Ramos (cell line): ENCODE results near the gene ZSWIM6.
"Not testable (repeated sequence)": the region's sequence is repeated elsewhere in the genome, so short reads cannot be mapped to it uniquely, and the experiment has no call there.

Experiments
- in situ Hi-C: fragments of 300-500 bp; cut with MboI; formaldehyde crosslinking; loops from one replicate; pipeline ENCODE4 v1.14.3; 2022; ENCODE audit warnings: low sequenced_read_pairs; ENCODE audit not compliant: unreplicated experiment

The ZSWIM6 gene

GRCh38 chr5:61402970-61403900 is 71.2 kb downstream of the ZSWIM6 start:
- in situ Hi-C loops = no loop called here

- in situ Hi-C loops = no loop called here
Measured at GRCh38 chr5:61405511-61406295, 73.6 kb downstream of the ZSWIM6 start.

- in situ Hi-C loops = not testable (repeated sequence)
Measured at GRCh38 chr5:61406497-61406896, 74.4 kb downstream of the ZSWIM6 start.

GRCh38 chr5:61407706-61408270 is 75.7 kb downstream of the ZSWIM6 start:
- in situ Hi-C loops = no loop called here

GRCh38 chr5:61408476-61409168 is 76.6 kb downstream of the ZSWIM6 start:
- in situ Hi-C loops = no loop called here

GRCh38 chr5:61409568-61409967 is 77.5 kb downstream of the ZSWIM6 start:
- in situ Hi-C loops = no loop called here

GRCh38 chr5:61410811-61411210 is 78.8 kb downstream of the ZSWIM6 start:
- in situ Hi-C loops = no loop called here

- in situ Hi-C loops = no loop called here
Measured at GRCh38 chr5:61412361-61412760, 80.3 kb downstream of the ZSWIM6 start.

GRCh38 chr5:61413205-61413604 is 81.1 kb downstream of the ZSWIM6 start:
- in situ Hi-C loops = not testable (repeated sequence)

GRCh38 chr5:61414806-61415205 is 82.7 kb downstream of the ZSWIM6 start:
- in situ Hi-C loops = no loop called here

GRCh38 chr5:61416010-61416409 is 84.0 kb downstream of the ZSWIM6 start:
- in situ Hi-C loops = no loop called here

- in situ Hi-C loops = no loop called here
Measured at GRCh38 chr5:61416420-61416819, 84.4 kb downstream of the ZSWIM6 start.

- in situ Hi-C loops = no loop called here
Measured at GRCh38 chr5:61417340-61417739, 85.3 kb downstream of the ZSWIM6 start.

GRCh38 chr5:61417851-61418250 is 85.8 kb downstream of the ZSWIM6 start:
- in situ Hi-C loops = no loop called here

GRCh38 chr5:61419106-61419505 is 87.0 kb downstream of the ZSWIM6 start:
- in situ Hi-C loops = no loop called here

- in situ Hi-C loops = no loop called here
Measured at GRCh38 chr5:61420016-61420415, 88.0 kb downstream of the ZSWIM6 start.

- in situ Hi-C loops = not testable (repeated sequence)
Measured at GRCh38 chr5:61421262-61421661, 89.2 kb downstream of the ZSWIM6 start.

- in situ Hi-C loops = no loop called here
Measured at GRCh38 chr5:61423487-61424145, 91.6 kb downstream of the ZSWIM6 start.

GRCh38 chr5:61425918-61426317 is 93.9 kb downstream of the ZSWIM6 start:
- in situ Hi-C loops = no loop called here

GRCh38 chr5:61429906-61430305 is 97.8 kb downstream of the ZSWIM6 start:
- in situ Hi-C loops = no loop called here
